WI38 (cell line): ENCODE measurements around the gene SEL1L.

Experiments
- H3K4me3 ChIP-seq: 2 replicates; pipeline ENCODE4 v1.5.1; 2011; ENCODE audit warnings: low read depth, mild to moderate bottlenecking, control low read depth, low read length
- TF ChIP-seq, protein P1 (sequence below): IDR thresholded peaks from 2 replicates; pipeline ENCODE4 v1.5.1; 2012; ENCODE audit warnings: low read depth, mild to moderate bottlenecking, control low read depth, low read length

SEL1L gene

DNA sequence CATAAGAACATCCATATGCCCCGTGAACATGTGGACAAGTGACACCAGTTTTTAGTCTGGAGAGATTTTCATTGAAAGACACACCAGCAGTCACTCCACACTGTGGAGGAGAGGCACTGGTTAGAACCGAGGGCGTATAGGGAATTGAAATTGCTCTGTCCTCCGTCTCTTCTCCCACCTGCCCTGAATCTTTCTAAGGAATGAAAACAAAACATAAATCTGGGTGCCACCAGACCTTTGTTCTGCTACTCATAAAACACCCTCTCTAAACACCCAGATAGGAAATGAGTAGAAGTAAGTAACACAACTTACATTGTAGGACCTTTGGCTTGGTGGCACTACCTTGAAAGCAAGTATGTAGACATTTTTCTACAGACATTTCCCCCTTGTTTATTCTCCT is 96.4 kb downstream of the SEL1L start:
- TF ChIP-seq, protein P1, sequence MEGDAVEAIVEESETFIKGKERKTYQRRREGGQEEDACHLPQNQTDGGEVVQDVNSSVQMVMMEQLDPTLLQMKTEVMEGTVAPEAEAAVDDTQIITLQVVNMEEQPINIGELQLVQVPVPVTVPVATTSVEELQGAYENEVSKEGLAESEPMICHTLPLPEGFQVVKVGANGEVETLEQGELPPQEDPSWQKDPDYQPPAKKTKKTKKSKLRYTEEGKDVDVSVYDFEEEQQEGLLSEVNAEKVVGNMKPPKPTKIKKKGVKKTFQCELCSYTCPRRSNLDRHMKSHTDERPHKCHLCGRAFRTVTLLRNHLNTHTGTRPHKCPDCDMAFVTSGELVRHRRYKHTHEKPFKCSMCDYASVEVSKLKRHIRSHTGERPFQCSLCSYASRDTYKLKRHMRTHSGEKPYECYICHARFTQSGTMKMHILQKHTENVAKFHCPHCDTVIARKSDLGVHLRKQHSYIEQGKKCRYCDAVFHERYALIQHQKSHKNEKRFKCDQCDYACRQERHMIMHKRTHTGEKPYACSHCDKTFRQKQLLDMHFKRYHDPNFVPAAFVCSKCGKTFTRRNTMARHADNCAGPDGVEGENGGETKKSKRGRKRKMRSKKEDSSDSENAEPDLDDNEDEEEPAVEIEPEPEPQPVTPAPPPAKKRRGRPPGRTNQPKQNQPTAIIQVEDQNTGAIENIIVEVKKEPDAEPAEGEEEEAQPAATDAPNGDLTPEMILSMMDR = no peak

DNA sequence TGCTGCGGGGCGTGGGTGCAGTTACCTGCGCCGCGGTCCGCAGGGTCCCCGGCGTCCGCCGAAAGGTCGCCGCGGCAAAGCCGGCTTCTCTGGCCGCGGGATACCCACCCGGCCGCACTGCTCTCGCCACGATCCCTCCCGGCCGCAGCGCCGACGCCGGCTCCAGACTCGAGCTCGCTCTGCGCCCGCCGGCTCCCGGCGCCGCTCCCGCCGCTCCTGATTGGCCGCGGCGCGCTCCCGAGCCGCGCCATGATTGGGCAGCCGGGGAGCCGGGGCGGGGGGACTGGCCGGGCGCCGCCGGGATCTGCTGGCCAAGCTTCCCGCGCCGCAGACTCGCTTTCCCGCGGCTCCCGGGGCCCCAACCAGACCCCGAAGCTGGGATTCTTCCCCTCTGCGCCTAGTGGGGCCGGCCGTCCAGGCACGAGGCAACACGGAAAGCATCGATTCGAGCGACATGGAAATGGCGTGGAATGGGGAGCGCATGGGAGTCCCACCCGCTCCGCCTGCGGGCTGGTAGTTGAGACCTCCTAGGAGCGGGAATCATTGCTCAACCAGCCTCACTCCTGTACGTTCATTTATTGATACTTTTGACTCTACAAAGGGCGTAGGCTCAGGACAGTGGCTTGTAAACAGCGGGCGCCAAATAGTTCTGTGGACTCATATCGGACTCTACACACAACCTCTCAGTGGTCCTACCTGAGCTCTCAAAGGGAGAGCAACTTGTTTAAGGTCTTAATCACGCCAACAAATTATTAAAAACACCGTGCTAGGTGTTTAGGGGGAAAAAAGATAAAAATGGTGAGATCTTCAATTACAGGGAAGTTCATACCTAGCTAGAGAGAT is 97.1 kb downstream of the SEL1L start:
- peak overlapping the region; percentile 32 for H3K4me3 ChIP-seq
- TF ChIP-seq, protein P1 = no peak

More for the DNA sequence above, 96.4 kb downstream of the SEL1L start:
- no peak overlapping the region for H3K4me3 ChIP-seq

DNA sequence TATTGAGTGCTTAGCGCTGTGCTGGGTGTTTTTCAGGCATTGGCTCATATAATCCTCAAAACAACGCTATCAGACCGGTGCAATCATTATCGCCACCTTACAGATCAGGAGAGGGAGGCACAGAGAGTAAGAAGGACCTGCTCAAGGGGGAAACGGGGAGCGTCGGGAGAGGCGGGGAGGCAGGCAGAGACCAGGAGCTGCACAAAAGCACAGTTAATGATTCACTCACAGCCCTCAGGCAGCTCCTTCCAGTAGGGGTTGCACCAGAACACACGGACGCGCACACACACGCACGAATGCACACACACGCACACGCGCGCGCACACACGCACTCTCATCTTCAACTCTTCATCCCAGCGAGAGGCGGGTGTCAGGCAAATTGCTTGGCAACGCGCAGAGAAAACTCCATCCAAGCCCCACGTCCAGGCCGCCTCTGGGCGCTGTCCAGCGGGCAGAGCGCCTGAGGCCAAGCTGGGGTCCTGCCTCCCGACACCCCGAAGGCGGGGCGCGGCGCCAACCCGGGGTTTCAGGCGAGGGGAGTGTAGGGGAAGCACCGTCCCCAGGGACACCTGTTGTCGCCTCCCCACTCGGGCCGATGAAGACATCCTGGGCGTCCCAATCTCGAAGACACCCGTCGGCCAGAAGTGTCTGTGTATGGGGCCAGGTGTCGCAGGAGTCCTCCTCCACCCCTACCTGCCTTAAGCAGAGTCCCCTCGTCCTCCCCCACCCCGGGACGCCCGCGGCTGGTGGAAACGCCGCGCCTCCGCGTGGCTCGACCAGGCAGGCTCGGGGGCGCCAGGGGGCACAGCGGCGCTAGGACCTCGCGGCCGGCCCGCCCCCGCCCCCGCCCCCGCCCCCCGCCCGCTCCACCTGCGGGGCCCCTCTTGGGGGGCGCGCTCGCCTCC is 98.0 kb downstream of the SEL1L start:
- no peak overlapping the region for H3K4me3 ChIP-seq
- TF ChIP-seq, protein P1 = no peak

DNA sequence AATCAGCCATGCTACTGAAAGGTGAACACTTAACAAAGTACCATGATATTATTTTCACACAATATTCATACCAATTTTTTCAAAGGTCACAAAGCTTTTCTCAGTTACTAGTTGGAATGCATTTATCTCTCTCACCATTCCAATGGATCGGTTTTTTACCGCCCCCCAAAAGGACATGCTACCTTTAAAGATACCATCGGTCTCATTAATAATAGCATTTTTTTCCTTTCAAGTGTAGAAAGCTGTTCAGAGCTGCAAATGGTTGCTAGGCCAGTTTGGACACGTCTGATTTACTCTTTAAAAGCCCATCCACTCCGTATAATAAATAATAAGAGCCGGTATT is 98.6 kb downstream of the SEL1L start:
- TF ChIP-seq, protein P1 = no peak
- H3K4me3 ChIP-seq = no peak overlapping the region

DNA sequence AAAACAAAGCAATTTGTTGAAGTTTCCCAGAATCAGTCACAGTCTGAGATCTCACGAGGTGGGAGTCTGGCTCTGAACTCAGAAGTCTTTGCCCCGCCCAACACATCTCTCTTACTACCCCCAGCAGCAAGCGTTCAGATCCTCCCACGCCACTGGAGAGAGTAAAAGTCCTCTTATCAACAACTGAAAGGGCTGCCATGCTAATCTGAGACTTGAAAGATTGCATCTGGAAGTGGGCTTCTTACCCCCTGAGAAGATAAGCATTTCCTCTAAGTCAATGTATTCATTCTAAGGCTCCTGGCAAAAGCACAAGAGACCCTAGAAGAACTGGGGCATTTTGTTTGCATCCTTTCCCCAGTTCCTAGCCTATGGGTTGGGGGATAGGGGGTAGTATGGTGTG is 99.4 kb downstream of the SEL1L start:
- H3K4me3 ChIP-seq = no peak overlapping the region
- TF ChIP-seq, protein P1 = no peak

DNA sequence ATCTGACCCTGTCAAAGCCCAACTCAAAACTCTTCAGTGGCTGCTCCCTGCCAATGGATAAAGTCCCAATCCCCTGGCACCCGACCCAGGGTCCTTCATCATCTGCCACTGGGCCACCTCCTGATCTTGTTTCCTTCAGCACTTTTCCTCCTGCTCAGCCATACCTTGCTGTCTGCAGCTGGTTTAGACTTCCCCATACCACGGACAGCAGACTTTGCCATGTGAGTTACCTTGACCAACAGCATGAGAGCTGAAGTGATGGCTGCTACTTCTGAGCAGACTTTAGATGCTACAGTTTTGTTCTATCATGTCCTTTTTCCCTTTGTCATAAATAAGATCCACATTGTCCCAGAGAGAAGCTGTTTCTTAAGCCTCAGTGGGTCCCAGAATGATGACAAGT is 100.3 kb downstream of the SEL1L start:
- H3K4me3 ChIP-seq = no peak overlapping the region
- TF ChIP-seq, protein P1 = no peak

DNA sequence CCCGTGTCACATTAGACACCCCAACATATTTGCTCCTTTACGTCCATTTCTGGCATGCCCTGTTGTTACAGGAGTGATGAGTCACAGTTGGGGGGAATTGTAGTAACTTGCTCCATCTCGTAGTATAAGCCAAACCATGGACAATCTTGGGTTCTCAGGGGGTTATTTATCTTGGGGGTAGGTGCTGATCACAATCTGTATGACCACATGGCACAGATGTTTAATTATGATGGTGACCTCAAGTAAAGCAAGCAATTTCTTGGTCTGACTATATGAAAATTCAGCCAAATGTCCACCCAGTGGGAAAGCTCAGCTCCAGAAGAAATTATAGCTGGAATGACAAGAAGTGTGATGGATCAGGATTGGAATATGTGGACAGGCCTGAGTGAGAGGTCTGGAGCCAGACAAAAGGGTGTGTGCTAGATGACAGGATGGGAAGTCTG is 101.4 kb downstream of the SEL1L start:
- TF ChIP-seq, protein P1 = no peak
- no peak overlapping the region for H3K4me3 ChIP-seq
